ENCODE data around the gene CCDC179. TPM values are rescaled to one million over a fixed set of nuclear protein-coding genes. Genes with fewer than 3 reads are reported as not detected.
A peak's percentile ranks its signal among the peaks of the same experiment; 100 is the strongest.

The CCDC179 gene
- total and polyA plus RNA-seq, 10 of the 15 experiments (the other 5 are each of a cell fraction or from before 2014, with no cell fraction given): 0.16 TPM; not detected in 9

- TF ChIP-seq ZBTB40 (IDR thresholded peaks at IDR 0.05; ENCODE audit: borderline replicate concordance) (peak; percentile 67; the same call in 1 of the 2 replicates), CHD4 (IDR thresholded peaks at IDR 0.05) (no peak), HDGF (IDR thresholded peaks at IDR 0.05) (no peak), SREBF2 (IDR thresholded peaks at IDR 0.05; ENCODE audit: low read length) (no peak), RB1 (IDR thresholded peaks at IDR 0.05; ENCODE audit: borderline replicate concordance) (no peak; the same call in 1 of the 2 replicates), MYC (IDR thresholded peaks at IDR 0.05; ENCODE audit: insufficient read depth, insufficient read length, insufficient replicate concordance, low read length, severe bottlenecking) (no peak), NR2C1 (IDR thresholded peaks at IDR 0.05) (no peak), PBX3 (IDR thresholded peaks at IDR 0.05; ENCODE audit: insufficient replicate concordance, low read depth, low read length) (no peak), CBX5 (IDR thresholded peaks at IDR 0.05; ENCODE audit: low read depth) (peak; percentile 42; the same call in 1 of the 2 replicates), FOXM1 (IDR thresholded peaks at IDR 0.05; ENCODE audit: low read depth, low read length) (0 out of 2 replicates have a peak, but pooled peaks have one; percentile 29), MTA3 (IDR thresholded peaks at IDR 0.05; ENCODE audit: borderline replicate concordance, low read length) (no peak), RELA (IDR thresholded peaks at IDR 0.05; ENCODE audit: borderline replicate concordance, partially characterized antibody) (no peak), NFIC (IDR thresholded peaks at IDR 0.05; ENCODE audit: low read depth, low read length) (no peak), BCL11A (IDR thresholded peaks at IDR 0.05; ENCODE audit: low read depth, low read length) (no peak), BHLHE40 (IDR thresholded peaks at IDR 0.05; ENCODE audit: borderline replicate concordance in 1 of 2, low read depth in 2 of 2, low read length in 1 of 2) (peak in 1 of 2 experiments; percentile 38; a peak in 1 of 4 replicates), ZBED1 (IDR thresholded peaks at IDR 0.05; ENCODE audit: borderline replicate concordance) (no peak), SIN3A (IDR thresholded peaks at IDR 0.05; ENCODE audit: low read depth, low read length) (peak; percentile 62; the same call in 1 of the 2 replicates)
- TF ChIP-seq, protein P1, sequence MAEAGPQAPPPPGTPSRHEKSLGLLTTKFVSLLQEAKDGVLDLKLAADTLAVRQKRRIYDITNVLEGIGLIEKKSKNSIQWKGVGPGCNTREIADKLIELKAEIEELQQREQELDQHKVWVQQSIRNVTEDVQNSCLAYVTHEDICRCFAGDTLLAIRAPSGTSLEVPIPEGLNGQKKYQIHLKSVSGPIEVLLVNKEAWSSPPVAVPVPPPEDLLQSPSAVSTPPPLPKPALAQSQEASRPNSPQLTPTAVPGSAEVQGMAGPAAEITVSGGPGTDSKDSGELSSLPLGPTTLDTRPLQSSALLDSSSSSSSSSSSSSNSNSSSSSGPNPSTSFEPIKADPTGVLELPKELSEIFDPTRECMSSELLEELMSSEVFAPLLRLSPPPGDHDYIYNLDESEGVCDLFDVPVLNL (IDR thresholded peaks at IDR 0.05; ENCODE audit: low read depth, low read length): 0 out of 2 replicates have a peak, but pooled peaks have one; percentile 8
- TF ChIP-seq, protein P2, sequence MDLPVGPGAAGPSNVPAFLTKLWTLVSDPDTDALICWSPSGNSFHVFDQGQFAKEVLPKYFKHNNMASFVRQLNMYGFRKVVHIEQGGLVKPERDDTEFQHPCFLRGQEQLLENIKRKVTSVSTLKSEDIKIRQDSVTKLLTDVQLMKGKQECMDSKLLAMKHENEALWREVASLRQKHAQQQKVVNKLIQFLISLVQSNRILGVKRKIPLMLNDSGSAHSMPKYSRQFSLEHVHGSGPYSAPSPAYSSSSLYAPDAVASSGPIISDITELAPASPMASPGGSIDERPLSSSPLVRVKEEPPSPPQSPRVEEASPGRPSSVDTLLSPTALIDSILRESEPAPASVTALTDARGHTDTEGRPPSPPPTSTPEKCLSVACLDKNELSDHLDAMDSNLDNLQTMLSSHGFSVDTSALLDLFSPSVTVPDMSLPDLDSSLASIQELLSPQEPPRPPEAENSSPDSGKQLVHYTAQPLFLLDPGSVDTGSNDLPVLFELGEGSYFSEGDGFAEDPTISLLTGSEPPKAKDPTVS (IDR thresholded peaks at IDR 0.05; ENCODE audit: low read depth, low read length): no peak
- TF ChIP-seq, protein P3, sequence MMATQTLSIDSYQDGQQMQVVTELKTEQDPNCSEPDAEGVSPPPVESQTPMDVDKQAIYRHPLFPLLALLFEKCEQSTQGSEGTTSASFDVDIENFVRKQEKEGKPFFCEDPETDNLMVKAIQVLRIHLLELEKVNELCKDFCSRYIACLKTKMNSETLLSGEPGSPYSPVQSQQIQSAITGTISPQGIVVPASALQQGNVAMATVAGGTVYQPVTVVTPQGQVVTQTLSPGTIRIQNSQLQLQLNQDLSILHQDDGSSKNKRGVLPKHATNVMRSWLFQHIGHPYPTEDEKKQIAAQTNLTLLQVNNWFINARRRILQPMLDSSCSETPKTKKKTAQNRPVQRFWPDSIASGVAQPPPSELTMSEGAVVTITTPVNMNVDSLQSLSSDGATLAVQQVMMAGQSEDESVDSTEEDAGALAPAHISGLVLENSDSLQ (IDR thresholded peaks at IDR 0.05): no peak
Measured at GRCh38 chr11:22829231-22830081, 30.8 kb downstream of the CCDC179 start, which contains the start of gene SVIP (continued).
